Ovary (tissue), 3 donors: ENCODE measurements around the gene SULT1A3.
"Not testable (repeated sequence)": the region's sequence is repeated elsewhere in the genome, so short reads cannot be mapped to it uniquely, and the experiment has no call there.

Source experiments
- CTCF ChIP-seq, 3 donors: fragments of 450-650 bp in 2 of 3; fragments of 200-600 bp in 1 of 3; IDR thresholded peaks; one replicate each; pipeline versions ENCODE4 v1.5.1 to v1.8.0; 2016 to 2022; ENCODE audit warnings: antibody characterized with exemption in 3 of 3, mild to moderate bottlenecking in 1 of 3
- POLR2A ChIP-seq: fragments of 450-650 bp; IDR thresholded peaks from one replicate; pipeline ENCODE4 v1.6.1; 2017; ENCODE audit warnings: antibody characterized with exemption, mild to moderate bottlenecking, moderate library complexity
- donor health status: DM: no; HTN: no; CAD: no.

- TF ChIP-seq CTCF (IDR thresholded peaks at IDR 0.05); POLR2A: not testable (repeated sequence)
These were observed 721 bp downstream of the SULT1A3 start for GRCh38 chr16:30199608-30200343.
